Smooth muscle cell of the brain vasculature (primary cell): ENCODE results near the gene CLNK.

Experiments
- DNase-seq: peaks from one replicate; pipeline ENCODE4 v3.0.0-alpha.2; 2012; ENCODE audit warnings: low read depth, low spot score

The CLNK gene

DNA sequence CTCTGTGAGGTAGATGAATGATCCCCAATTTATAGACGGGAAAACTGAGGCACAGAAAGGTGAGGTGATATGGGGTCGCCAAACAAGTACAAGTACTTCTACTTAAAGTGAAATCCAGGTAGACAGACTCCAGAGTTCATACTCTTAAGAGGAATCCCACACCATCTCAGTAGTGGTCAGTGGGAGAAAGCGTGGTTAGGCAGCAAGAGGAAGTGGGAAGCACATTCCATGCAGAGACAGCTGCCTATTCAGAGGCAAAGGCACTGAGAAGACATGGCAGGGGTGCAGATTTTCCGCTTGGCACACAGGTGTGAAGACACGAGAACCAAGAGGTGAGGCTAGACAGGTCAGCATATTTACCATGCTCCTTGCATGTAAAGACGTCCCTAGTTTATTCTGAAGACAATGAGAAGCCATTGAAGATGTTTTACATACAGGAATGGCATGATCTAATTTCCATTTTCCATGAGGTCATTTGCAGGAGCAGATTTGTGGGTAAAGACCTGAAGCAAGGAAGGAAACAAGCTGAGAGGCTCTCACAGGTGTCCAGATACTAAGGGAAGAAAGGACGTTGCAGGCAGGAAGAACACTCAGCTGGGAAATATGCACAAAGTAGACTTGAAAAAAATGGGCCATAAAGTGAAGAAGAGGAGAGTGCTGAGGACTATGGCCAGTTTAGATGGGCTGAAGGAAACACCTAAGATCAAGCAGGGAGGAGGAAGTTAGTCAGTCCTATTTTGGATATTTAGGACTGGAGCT is 17.3 kb upstream of the CLNK start:
- no peak for DNase-seq

DNA sequence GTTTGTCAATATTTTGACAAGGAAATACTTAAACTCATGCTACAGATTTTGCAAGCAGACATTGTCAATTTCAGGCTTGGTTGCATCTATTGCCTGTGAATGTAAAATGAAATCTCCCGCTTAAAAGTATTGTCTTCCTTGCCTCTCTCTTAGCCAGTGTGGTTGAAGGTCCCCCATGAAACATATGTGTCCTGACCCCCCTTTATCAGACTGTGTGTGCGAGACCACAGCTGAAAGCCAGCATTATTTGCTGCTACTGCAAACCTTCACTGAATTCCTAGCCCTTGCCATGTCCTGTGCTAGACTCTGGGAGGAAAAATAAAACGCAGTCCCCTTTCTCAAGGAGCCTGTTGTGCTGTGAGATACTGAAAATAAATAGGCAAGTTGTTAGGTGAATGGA is 16.6 kb upstream of the CLNK start:
- no peak for DNase-seq

DNA sequence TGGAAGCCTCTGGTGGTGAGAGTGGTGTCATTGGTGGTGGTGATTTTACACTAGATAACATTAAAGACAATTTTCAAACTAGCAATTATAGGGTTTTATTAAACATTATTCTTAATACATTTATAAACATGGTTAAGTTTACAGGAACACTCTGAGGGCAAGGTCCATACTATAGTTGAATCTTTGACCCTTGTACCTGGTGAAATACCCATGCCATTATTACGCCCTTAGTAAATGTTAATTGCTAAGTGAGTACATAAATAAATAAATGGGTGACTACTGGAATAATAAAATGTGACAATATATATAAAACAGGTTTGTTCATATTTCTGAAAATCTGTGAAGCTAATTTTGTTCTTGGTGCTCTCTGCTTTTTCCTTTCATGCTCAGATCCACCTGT is 13.6 kb upstream of the CLNK start:
- no peak for DNase-seq

DNA sequence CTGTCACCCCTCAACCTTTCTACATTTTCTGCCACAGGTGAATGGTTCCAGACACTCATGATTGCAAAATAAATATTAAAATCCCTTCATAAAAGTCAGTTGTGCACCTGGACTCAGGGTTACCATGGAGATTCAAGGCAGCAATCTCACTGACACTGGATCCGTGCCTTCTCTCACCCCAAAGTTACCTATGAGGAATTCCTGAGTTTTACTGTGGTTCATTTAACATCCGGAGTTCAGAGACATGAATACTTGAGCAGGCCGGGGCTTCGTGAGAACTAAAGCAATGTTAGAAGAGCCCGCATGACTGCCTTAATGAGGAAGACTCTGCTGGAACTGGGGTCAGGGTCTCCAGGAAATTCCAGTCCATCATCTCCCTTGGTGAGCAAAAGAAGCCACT is 12.5 kb upstream of the CLNK start:
- no peak for DNase-seq

DNA sequence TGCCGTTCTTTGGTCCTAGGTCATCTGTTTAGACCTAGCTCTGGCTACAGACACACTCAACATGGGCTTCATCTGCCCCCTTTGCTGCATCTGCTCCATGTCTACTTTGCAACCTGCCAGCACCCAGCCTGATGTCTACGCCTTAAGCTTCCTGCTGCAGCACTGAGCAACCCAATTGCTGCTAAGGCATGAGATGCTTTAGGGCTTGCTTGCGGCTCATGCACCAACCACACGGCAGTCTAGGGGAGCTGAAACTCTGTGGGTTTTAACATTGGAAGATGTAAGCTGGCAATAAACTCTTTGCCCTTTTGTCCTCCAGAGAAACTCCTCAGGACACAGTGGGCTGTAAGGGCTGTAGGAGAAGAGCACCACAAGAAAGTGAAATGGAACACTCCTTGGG is 11.7 kb upstream of the CLNK start:
- no peak for DNase-seq

DNA sequence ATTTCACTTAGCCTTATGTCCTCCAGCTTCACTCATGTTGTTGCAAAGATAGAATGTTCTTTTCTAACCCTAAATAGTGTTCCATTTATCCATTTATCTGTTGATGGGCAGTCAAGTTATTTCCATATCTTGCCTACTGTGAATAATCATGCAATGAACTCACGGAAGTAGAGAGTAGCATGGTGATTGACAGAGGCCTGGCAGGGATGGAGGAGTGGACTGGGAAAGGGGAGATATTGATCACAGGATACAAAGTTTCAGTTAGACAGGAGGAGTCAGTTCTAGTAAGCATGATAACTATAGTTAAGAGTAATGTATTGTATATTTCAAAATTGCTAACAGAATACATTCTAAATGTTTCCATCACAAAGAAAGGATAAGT is 10.3 kb upstream of the CLNK start:
- DNase-seq: no peak

DNA sequence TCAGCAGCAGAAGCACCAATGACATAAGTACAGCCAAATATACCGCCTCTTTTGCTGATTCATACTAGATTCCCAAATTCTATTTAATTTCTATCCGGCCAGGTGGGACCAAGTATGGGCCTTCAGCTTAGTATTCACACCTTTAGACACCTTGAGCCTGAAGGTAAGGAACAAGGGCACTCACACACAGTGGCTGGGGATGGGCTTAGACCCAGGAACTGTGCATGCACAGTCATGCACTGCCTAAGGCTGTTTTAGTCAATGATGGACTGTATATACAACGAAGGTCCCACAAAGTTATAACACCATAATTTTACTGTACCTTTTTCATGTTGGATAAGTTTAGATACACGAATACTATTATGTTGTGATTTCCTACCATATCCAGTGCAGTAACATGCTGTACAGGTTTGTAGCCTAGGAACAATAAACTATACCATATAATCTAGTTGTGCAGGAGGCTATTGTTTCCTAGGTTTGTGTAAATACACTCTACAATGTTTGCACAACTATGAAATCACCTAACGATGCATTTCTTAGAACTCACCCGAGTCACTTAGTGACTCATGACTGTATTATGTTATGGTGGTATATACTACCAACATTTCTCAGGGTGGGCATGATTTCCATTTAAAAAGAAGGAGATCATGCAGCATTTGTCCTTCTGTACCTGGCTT is 9.7 kb upstream of the CLNK start:
- DNase-seq: no peak

DNA sequence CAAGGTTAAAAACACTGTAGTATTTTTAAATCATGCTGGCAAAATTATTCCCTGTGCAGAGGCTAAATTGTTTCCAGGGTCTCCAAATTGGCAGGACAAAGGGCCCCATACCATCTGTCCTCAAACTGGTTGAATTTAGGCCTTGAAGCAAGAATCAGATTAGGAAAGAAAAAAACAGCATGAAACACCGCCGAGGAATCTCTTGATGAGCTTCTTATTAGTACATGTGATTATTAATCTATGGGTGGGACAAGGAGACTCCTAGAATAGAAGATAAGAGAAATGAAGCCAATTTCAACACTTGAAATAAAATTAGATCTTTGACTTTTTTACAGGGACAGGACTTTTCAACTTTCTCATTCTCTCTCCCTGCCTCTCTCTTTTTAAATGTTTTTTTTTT is 7.1 kb upstream of the CLNK start:
- no peak for DNase-seq

DNA sequence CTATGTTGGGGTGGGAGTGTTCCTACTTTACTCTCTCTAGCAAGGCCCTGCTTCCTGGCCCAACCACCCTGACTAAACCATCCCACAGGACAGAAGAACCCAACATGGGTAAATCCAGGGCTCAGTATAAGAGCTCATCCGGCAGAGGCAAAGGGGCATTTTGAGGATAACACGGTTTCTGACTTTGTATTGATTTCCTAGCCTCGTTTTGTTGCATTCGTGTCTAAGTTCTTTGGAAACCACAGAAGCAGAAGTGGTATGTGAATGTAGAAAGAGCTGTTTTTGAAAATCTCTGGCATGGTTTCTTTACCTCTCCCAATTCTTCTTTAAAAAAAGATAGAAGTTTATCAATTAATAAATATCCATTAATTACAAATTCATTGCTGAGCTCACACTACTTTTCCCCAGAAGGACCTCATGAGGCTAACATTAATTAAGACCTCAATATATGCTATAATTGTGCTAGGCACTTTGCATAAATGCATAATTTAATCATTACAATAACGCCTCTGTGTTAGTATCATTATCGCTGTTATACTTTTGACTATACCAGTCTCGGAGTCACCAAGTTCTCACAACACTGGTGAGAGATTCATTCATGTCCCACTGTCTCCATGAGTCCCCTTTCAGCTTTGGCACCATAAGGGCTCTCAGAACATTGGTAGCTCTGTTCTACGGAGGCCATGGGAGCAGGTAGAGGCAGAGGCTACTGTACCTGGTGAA is 5.8 kb upstream of the CLNK start:
- DNase-seq: no peak

DNA sequence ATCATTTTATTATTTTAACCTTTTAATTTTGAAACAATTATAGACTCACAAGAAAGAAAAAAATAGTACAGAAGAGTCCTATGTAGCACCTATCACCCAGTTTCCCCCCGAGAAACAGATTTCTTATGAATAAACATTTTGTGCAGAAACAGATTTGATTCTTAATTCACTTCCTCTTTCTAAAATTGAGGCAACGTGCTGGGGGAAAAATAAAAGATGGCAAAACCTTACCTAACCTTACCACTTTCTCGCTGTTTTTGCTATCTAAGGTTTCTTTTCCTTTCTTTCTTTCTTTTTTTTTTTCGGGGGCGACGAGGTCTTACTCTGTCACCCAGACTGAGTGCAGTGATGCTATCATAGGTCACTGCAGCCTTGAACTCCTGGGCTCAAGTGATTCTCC is 4.3 kb upstream of the CLNK start:
- no peak for DNase-seq

DNA sequence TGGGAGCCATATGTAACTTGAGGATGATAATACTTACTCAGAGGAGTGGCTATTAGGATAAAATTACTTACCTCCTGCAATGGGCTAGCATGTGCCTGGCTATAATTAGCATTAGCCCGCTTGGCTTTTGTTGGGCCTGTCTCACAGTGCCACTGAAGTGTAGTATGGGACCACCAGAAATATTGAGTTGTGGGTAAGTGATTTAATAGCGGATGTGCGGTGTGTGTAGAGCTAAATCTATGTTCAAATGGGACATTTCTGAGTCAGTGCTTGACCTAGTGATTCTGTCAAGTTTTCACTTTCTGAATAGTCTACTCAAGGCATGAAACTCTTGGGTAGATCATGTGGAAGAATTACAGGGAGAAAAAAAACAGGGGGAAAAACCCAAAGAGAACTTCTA is 3.5 kb upstream of the CLNK start:
- no peak for DNase-seq

DNA sequence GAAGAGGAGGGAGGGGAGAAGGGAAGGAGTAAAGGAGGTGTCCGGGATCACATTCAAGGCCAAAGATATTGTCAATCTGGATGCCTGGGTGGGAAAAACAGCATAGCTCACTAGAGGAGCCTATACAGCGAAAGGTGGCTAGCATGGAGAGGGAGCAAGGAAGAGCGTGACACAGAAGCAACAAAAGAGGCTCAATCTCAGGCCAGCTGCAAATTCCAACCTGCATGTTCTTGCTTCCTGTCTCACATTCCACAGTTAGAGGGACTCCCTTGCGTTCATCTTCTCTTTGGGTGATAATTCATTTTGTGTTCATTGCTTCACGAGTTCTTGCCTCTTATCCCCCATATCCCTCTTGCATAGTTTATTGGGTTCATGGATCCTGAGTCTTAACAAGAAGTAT is 3.0 kb upstream of the CLNK start:
- DNase-seq: no peak

DNA sequence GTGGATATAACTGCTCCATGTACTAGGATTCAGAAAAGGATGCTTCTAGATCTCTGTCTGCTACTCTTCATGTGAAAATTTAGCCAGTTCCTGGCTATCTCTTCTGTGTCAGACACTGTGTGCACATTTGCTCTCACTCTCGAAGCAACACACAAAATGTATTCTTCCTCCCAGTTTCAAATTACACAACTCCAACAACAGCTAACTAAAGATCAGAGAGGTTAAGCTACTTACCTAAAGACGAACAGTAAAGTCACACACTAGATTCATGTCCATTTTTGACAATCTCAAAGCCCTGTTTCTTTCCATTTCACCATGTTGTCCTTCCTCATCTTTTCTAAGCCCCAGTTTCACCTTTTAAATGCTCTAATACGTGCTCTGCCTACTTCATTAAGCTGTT is 2.2 kb downstream of the CLNK start:
- no peak for DNase-seq

DNA sequence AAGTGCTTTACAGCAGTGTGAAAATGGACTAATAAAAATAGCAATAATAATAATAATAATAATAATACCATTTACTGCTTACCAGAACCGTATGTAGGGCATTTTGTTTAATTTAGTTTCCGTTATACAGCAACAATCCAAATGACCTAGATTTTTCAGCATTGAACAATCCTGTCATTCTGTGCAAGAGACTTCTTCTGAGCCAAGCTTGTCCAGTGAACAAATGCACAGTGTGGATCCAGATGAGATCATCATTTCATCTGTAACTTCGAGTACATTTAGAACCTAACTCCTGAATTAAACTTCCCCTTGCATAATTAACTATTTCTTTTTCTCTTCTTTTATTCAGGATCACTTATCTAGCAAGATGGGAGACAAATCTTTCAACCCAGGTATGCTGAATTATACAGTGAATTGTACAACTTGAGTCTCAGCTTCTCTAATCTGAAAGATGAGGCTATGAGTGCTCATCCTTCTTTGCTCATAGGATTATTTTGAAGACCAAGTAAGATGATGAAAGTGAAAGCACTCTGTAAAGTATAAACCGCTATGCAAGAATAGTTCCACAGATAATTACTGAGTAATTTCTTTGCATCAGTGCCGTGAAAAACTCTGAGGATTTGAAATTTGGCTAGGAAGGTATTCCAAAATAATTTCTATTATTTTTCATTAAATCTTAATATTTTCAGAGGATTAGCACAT is 6.6 kb downstream of the CLNK start:
- no peak for DNase-seq

DNA sequence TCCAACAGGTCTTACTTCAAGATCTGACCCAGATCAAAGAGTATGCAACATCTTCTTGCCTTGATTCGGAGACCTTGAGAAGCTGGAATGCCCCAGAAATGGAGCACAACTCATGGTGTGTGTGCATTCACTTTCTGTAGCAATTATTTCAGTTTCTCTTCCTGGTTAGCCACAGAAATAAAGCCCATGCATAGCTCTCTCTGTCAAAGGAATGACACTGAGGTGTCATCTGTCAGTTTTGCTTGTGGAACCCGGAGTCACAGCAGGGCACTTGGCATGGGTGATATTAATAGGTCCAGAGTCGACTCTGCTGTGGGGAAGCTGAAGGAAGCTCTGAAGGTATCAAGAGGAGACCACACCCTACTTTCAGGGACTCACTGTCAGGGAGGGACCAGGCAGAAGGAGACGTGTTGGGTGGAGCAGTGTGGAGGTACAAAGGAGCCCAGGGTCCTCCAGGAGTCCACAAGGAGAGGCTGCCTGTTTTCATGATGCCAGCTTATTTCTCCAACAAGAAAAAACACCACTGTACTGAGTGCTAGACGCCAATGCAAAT is 10.7 kb downstream of the CLNK start:
- DNase-seq: no peak

DNA sequence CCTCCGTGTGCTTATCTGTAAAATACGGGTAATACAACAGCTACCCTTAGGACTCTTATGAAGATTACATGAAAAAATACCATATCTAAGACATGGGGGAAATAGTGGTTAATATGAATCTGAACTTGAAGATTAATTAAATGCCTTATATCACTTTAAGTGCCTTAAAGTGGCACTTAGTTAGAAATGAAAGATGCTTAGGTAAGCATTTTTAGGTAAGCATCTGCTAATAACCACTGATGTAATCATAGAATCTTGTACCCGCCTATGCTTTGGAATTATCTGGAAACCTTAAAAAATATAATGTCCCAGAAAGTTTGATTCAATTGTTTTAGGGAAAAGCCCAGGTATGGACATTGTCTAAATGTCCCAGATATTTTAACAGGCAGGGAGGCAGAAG is 12.2 kb downstream of the CLNK start:
- no peak for DNase-seq

DNA sequence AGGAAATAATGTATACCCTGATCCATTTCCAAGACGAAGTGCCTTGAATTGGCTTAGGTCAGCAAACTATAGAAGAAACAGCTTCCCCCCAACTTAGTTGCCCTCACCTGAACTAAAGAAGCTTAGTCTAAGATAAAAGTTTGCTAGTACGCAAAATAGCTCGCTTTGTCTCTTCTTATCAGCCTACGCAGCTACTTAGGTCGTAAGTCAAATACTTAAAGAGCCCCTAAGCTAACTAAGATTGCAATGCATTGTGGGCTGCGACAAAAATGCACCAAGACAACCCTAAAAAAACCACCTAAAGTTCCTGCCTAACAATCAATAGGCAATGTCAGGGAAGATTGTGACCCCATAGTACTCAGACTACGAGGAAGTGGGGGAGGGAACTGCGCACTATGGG is 12.8 kb downstream of the CLNK start:
- no peak for DNase-seq

DNA sequence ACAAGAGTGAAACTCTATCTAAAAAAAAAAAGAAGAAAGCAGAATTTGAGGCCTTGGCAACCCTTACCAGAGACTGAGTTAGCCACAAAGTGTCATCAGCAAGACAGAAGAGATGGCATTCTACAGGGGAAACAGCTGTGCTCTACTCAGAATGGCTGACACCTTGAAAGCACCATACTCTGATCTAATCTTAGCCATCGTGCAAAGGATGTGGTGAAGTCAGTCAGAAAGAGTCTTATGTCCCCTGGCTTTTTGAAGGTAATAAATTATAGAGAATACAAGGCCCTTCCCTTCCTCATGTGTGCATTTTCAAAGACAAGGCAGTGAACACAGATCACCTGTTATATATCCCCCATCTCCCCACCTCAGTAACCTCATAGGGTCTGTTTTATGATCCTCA is 13.2 kb downstream of the CLNK start:
- no peak for DNase-seq

DNA sequence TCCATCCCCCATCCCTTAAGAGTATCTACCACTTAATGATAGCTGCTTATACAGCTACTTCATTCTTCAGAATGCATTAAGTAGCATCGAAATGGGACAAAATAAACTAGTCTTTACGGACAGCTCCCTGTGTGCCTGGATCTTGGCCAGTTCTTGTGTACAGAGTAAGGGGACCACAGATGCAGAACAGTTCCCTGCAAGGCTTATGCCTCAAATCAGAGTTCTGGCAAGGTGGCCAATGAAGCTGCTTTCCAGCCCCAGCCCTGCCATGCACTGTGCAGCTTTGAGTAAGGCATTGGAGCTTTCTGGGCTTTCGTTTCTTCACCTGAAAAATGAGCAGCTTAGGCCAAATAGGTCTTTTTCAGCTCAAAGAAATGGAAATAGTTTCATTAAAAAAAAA is 14.2 kb downstream of the CLNK start:
- no peak for DNase-seq

DNA sequence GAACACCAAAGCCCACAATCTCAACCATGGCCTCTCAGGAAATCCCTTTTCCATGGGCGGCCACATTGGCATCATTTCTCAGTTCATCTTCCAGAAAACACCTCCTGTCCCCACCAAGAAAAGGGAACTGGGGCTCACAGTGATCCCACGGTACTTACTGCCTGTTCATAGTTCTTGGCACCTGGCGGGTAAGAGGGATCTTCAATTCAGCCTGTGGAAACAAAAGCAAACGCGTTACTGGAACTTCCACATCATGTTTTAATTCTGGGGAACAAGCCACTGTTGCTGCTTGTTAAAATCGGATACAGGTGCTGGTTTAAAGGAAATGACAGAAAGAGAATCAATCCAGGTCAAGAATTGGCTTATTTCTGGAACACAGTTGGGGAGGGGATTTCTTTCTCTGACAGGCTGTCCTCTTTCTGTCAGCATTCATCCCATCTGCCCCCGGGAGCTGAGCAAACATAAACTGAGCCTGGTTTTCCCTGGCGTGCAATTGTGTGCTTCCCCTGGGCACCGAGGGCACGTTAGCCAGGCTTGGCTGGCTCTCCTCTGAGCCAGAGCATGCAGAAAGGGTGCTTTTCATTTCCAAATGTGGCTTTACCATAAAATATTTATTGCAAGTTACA is 16.8 kb downstream of the CLNK start:
- DNase-seq: no peak

DNA sequence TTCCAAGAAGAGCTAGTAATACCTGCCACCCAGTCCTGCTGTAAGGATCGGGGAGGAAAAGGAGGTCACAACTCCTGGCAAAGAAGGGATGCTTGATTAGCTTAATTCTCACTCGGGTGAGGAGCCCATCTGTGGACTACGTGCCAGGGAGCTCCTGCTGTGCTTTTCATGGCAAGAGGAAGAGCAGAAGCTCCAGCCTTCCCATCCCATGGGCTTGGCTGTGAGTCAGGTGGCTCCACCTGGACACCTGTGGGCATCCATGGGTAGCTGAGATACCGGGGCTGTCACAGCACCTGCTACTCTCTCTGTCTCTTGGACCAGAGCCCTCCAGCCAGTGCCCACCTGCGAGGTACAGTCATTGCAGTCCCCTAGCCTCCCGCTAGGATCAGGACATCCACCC is 18.0 kb downstream of the CLNK start:
- no peak for DNase-seq

DNA sequence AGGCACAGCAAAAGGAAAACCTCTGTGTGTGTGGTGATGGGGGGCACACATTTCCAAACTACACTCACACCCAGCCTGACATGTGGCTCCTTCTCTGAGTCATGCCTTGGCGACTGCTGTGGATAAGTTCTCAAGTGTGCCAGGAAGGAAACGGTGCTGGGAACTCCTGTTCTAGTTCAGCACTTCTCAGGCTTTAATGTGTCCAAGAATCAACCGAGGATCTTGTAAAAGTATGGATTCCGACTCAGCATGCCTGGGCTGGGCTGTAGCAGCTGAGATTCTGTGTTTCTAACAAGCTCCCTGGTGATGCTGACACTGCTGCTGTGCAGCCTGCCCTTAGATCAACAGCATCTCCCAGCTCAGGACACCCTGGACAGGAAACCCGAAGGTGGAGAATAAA is 20.2 kb downstream of the CLNK start:
- peak; percentile 88 for DNase-seq
